Stimulated activated CD4-positive, alpha-beta T cell treated with anti-CD3 and anti-CD28 coated beads, Interleukin-4, amount 100 ng/mL, for 1 hour (primary cell): ENCODE results near the gene MTMR3.

Source experiments
- DNase-seq: peaks from one replicate; pipeline ENCODE4 v3.0.0-alpha.2; 2020

MTMR3 gene

DNA sequence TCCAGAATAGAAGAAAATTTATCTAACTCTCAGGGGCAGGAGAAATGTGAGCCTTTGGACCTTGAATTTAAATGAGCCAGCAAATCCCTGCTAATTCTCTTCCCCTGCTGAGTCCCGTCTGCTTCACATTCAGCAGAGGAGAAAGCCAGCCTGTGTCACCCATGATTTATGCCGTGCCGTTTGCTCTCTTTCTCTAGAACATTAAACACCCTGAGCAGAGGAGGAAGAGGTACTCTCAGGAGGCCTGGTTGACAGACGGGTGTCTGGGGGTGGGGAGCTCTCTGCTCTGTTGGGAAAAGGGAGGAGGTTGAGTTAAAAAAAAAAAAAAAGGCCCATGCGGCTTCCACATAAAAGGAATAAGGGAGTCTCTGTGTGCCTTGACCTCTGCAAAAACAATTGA is 11.3 kb upstream of the MTMR3 start:
- no peak for DNase-seq

DNA sequence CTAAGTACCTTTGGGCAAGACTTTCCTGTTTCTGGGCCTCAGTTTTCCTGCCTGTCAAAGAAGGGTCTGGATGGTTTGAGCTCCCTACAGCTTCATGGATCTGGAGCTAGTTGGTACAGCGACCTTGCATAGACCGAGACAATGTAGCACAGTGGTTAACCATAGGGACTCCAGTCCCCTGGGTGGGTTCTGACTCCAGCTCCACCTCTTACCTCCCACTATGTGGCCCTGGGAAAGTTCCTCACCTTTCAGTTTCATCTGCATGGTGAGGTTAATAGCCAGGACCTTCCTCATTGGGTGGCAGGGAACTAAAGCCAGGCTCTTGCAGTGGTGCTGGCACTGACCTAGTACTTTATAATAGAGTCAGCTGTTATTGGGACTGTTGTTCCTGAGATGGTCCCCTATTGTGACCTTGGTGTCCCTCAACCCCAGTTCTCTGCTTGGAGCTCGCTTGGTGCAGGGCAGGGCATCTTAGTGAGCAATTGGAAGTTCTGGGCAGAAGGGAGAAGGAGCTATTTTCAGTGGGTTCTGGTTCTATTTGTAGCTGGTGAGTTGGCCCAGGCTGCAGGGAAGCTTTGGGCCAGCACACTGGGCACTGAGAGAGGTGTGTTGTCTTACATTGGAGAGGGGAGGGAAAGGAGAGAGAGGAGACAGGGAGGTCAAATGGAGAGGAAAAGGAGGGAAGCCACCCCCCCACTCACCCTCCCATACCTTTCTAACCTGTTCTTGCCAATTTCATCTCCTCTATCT is 10.7 kb upstream of the MTMR3 start:
- no peak for DNase-seq

- no peak for DNase-seq
Observed at GRCh38 chr22:29872989-29873388, 10.0 kb upstream of the MTMR3 start.

GRCh38 chr22:29873943-29874342 is 9.0 kb upstream of the MTMR3 start:
- DNase-seq = no peak

GRCh38 chr22:29877620-29878019 is 5.4 kb upstream of the MTMR3 start:
- no peak for DNase-seq

GRCh38 chr22:29879753-29880152 is 3.2 kb upstream of the MTMR3 start:
- peak; percentile 7 for DNase-seq

DNA sequence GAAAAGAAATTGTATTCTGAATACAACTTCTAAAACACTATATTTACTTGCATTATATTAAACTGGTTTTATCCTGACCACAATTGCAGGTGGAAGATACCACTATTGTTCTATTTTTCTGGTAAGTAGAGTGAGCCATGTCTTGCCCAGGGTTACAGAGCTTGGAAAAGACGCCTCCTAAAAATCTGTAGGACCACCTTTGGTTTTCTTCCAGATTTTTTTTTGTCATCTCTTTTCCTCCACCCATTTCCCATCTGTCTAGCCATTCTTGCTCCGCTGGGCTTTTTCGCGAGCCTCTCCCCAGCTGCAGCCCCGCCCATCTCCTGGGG is 294 bp upstream of the MTMR3 start:
- no peak for DNase-seq

GRCh38 chr22:29883775-29884097 is 762 bp downstream of the MTMR3 start:
- DNase-seq = no peak

DNA sequence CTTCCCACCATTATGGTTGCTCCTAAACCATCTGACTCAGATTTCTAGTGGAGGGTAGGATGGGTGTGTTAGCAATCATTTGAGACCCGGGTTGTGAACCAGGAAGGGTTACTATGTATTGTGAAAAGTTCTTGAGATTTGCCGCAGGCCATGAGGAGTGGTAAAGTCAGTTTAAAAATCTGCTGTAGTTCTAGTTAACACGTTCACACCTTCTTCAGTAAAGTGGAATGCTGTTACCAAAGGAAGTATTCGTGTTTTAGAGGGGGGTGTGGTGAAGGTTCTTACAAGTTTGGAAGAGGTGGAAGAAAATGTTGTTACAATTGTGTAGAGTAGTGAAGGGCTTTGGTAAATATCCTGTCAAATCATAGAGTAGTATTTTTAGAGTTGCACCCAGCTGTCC is 2.6 kb downstream of the MTMR3 start:
- DNase-seq = no peak

DNA sequence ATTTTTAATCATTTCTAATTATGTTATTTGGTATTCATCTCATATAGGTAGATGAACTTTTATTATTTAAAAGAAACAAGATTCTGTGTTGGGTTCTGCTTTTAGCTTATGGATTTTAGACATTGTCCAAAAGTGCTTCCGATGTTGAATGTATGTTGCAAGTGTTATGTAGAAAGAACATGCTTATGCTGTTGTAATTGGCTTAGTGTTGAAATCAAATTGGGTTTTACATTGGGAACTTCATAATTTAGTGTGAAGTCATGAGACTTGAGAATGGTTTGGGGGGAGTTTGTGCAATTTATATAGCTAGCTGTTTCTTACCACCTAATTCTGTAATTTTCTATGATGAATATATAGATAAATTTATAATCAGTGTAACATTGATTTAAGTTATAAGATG is 3.6 kb downstream of the MTMR3 start:
- no peak for DNase-seq

- DNase-seq = no peak
Observed at GRCh38 chr22:29887358-29887757, 4.4 kb downstream of the MTMR3 start.

DNA sequence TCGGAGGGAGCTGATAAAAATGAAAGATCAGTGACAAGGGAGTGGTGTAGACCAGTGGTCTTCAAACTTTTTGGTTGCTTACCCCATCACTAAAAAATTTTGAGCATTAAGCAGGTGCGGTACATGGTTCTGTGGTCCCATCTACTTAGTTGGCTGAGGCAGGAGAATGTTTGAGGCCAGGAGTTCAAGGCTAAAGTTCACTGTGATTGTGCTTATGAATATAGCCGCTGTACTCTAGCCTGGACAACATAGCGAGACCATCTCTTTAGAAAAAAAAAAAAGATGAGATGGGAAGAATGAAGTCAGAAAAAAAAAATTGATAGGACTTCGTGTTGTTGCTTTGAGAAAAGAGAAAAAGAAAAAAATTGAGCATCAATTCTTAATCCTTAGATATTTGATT is 7.8 kb downstream of the MTMR3 start:
- no peak for DNase-seq

DNA sequence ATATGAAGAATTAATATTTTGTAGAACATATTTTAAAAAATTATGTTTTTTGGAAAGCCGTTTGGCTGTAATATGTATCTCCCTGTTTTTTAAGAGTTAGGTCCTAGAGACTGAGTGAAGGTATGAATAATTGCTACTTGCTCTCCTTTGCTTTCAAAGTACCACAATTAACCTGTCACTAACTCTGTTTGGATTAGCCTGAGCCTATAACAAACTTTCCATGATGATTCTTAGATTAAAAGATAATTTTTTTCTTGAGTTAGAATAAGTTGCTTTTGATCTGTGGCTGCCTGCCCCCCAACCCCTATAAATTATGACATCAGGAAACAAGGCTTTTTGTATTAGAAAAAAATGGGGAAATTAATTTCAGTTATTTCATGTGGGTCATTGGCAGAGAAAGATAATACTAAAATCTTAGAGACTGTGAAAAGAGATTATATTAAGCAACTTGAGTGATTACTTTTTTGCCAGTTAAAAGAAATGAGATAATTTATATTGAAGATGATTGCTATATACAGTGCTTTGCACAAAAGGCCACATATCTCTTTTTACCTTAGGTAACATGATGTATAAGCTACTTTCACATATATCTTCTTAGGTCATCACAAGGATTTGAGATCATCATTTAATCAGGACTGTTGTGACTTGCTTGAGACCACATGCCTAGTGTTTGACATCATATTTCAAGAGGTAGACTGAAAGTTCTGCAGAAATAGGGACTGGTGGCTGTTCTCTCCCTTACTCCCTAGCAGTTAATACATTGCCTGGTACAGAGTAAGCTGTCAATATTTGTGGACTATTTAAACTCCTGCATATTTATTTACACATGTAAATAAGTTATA is 9.6 kb downstream of the MTMR3 start:
- no peak for DNase-seq

DNA sequence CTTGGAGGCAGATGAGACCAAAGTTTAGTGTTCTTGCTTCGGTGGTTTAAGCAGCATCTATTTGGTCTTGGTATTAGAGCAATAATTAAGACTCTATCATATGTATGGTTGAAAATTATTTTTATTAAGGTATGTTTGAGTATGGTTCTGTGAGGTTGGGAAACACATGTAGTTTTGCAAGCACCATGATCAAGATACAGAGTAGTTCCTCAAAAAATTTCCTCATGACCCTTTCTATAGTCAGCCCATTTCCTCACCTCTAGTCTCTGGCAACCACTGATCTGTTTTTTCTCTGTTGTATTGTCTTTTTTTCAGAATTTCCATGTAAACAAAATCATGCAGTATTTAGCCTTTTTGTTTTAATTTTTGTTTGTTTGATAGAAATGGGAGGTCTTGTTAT is 18.4 kb downstream of the MTMR3 start:
- DNase-seq = no peak

DNA sequence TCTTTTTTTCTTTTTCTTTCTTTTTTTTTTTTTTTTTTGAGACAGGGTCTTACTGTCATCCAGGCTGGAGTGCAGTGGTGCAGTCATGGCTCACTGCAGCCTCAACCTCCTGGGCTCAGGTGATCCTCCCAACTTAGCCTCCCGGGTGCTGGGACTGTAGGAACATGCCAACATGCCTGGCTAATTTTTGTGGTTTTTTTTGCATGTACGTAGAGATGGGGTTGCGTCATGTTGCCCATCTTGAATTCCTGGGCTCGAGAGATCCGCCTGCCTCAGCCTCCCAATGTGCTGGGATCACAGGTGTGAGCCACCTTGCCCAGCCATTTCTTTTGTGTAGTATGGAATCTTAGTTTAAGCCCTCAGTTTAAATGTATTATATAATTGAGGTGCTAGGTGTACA is 20.4 kb downstream of the MTMR3 start:
- DNase-seq = no peak

GRCh38 chr22:29904020-29904419 is 21.0 kb downstream of the MTMR3 start:
- no peak for DNase-seq

GRCh38 chr22:29907753-29908515 is 25.0 kb downstream of the MTMR3 start:
- DNase-seq = peak; percentile 25

- DNase-seq = no peak
Observed at GRCh38 chr22:29912141-29912540, 29.2 kb downstream of the MTMR3 start.

GRCh38 chr22:29912605-29913398 is 29.8 kb downstream of the MTMR3 start:
- no peak for DNase-seq

DNA sequence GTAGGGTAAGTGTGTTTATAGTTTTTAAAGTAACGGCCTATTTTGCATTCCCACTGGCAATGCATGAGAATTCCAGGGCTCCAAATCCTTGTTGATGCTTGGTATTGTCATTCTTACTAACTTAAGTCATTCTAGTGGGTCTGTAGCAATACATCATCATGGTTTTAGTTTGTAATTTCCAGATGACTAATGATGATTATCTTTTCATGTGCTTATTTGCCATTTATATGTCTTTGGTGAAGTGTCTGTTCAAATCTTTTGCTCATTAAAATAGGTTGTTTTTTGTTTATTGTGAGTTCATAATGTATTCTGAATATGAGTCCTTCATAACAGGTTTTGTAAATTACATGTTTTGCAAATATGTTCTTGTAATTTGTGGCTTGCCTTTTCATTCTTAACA is 31.2 kb downstream of the MTMR3 start:
- no peak for DNase-seq

- no peak for DNase-seq
Observed at GRCh38 chr22:29914991-29915533, 32.1 kb downstream of the MTMR3 start.

- no peak for DNase-seq
Observed at GRCh38 chr22:29916007-29916544, 33.1 kb downstream of the MTMR3 start.
